WI38 (cell line): ENCODE results near the gene RBBP8.

ENCODE experiments used
- H3K4me3 ChIP-seq: 2 replicates; pipeline ENCODE4 v1.5.1; 2011; ENCODE audit warnings: low read depth, mild to moderate bottlenecking, control low read depth, low read length
- TF ChIP-seq, protein P1 (sequence below): IDR thresholded peaks from 2 replicates; pipeline ENCODE4 v1.5.1; 2012; ENCODE audit warnings: low read depth, mild to moderate bottlenecking, control low read depth, low read length

Gene RBBP8

DNA sequence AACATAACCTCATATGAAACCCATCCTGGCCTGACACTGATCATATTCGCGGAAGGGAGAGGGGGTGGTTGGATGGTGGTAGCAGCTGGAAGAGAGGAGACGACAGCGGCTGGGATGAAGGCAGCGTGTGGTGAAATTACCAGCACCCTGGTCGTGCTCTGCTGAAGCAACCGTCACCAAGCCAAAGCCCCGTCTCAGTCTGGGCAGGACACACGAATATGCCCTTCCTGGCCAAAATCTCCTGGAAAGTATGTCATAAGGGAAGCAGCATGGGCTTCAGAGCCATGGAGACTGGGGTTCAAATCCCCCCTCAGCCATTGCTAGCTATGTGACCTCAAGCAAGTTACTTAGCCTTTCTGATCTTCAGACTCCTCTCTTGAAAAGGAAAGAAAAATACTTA is 139.0 kb downstream of the RBBP8 start:
- no peak overlapping the region for H3K4me3 ChIP-seq
- TF ChIP-seq, protein P1, sequence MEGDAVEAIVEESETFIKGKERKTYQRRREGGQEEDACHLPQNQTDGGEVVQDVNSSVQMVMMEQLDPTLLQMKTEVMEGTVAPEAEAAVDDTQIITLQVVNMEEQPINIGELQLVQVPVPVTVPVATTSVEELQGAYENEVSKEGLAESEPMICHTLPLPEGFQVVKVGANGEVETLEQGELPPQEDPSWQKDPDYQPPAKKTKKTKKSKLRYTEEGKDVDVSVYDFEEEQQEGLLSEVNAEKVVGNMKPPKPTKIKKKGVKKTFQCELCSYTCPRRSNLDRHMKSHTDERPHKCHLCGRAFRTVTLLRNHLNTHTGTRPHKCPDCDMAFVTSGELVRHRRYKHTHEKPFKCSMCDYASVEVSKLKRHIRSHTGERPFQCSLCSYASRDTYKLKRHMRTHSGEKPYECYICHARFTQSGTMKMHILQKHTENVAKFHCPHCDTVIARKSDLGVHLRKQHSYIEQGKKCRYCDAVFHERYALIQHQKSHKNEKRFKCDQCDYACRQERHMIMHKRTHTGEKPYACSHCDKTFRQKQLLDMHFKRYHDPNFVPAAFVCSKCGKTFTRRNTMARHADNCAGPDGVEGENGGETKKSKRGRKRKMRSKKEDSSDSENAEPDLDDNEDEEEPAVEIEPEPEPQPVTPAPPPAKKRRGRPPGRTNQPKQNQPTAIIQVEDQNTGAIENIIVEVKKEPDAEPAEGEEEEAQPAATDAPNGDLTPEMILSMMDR: no peak

DNA sequence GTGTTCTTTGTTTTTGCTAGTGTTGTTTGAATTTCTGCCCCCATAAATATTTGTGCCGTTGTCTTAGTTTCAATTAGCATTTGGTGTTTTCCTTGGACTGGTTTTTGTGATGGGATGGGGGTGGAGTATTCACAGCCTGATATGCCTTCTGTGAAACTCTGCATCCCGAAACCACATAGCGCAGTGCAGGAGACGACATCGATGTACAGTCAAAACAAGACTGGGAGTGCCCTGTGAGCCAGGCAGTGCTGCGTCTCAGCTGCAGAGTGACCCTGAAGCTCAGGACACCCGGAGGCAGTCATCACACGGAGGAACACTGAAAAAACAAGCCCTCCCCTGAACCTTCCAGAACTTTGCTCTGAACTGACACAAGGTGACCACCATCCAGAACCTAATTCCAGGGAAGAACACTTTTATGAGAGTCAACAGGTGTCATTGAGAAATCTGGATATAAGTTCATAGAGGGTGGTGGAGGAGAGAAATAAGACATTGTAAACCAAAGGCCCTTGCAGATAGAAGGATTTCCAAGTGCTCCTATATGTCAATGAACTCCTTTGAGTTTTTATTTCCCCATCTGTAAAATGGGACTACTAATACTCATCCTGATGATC is 141.0 kb downstream of the RBBP8 start:
- TF ChIP-seq, protein P1: no peak
- H3K4me3 ChIP-seq: no peak overlapping the region
